A549 (cell line): Measurements from ENCODE around the gene KCNG2. TPM values are rescaled to one million over a fixed set of nuclear protein-coding genes. Genes with fewer than 3 reads are reported as not detected.

Experiments
- ATAC-seq, 2 experiments: fragments of 200-7000 bp in 1 of 2; fragments of >200 bp in 1 of 2; cut with Nextera tagmentation in 1 of 2; cut with Tn5 transposase in 1 of 2; 3 replicates each; pipeline versions ENCODE4 v1.8.0 to v1.9.1; 2018 to 2020; ENCODE audit warnings: mild to moderate bottlenecking in 1 of 2, moderate library complexity in 1 of 2
- CTCF ChIA-PET: fragments of 300-600 bp; sonication (Branson Sonifier 250); formaldehyde crosslinking; extraction: SDS; loops from one replicate; lab custom pipeline; 2021; ENCODE audit warnings: antibody characterized with exemption, inconsistent platforms; lab: Yijun Ruan, JAX
- POLR2A ChIA-PET: fragments of 350-600 bp; formaldehyde crosslinking; extraction: SDS; loops from one replicate; lab custom pipeline; 2021; ENCODE audit warnings: antibody characterized with exemption, inconsistent platforms; lab: Yijun Ruan, JAX
- DNase-seq, 2 experiments: peaks; one replicate each; pipeline versions ENCODE4 v3.0.0 to v3.0.0-alpha.2; 2011 to 2016; ENCODE audit warnings: low read depth in 1 of 2, low spot score in 1 of 2
- FAIRE-seq: peaks from 2 replicates; lab custom pipeline; 2011; peaks lifted over from hg19 to GRCh38; lab: Jason Lieb, UNC
- H3K27ac ChIP-seq, 2 experiments: fragments of >200 bp; sonication (Bioruptor Twin); formaldehyde crosslinking; 3 replicates each; pipeline ENCODE4 v1.5.1; 2016 to 2017
- H3K4me1 ChIP-seq: fragments of >200 bp; sonication (Bioruptor Twin); formaldehyde crosslinking; 3 replicates; pipeline ENCODE4 v1.6.1; 2016
- H3K4me2 ChIP-seq: fragments of >200 bp; sonication (Bioruptor Twin); formaldehyde crosslinking; 3 replicates; pipeline ENCODE4 v1.6.1; 2016
- H3K4me3 ChIP-seq: fragments of >200 bp; sonication (Bioruptor Twin); formaldehyde crosslinking; 3 replicates; pipeline ENCODE4 v1.5.1; 2016
- H3K9me3 ChIP-seq: fragments of >200 bp; sonication (Bioruptor Twin); formaldehyde crosslinking; 3 replicates; pipeline ENCODE4 v1.6.1; 2016
- ATOH8 ChIP-seq: fragments of 250-450 bp; sonication (Bioruptor Pico); IDR thresholded peaks from 2 replicates; pipeline ENCODE4 v1.5.0; 2020; ENCODE audit warnings: low read depth, mild to moderate bottlenecking, moderate library complexity
- BCL3 ChIP-seq: fragments of >200 bp; sonication (Bioruptor Twin); formaldehyde crosslinking; IDR thresholded peaks from 3 replicates; pipeline ENCODE4 v1.6.1; 2016
- CBX8 ChIP-seq: fragments of 200-600 bp; sonication (generic); IDR thresholded peaks from 2 replicates; pipeline ENCODE4 v1.6.1; 2016
- EHF ChIP-seq: fragments of 250-450 bp; sonication (Bioruptor Pico); IDR thresholded peaks from 2 replicates; pipeline ENCODE4 v1.5.0; 2020; ENCODE audit warnings: mild to moderate bottlenecking
- ESRRA ChIP-seq: fragments of 150-350 bp; IDR thresholded peaks from 2 replicates; pipeline ENCODE4 v1.6.1; 2014; ENCODE audit warnings: mild to moderate bottlenecking, low read length, borderline replicate concordance
- HDAC2 ChIP-seq: fragments of 200-600 bp; sonication (generic); IDR thresholded peaks from 2 replicates; pipeline ENCODE4 v1.6.1; 2016
- HEYL ChIP-seq: fragments of 250-450 bp; sonication (Bioruptor Pico); IDR thresholded peaks from 2 replicates; pipeline ENCODE4 v1.8.0; 2021; ENCODE audit warnings: mild to moderate bottlenecking, moderate library complexity
- HMGXB4 ChIP-seq: fragments of 250-450 bp; sonication (Bioruptor Pico); IDR thresholded peaks from 2 replicates; pipeline ENCODE4 v1.5.0; 2021; ENCODE audit warnings: mild to moderate bottlenecking, moderate library complexity, borderline replicate concordance
- JUNB ChIP-seq: fragments of >200 bp; sonication (Bioruptor Twin); formaldehyde crosslinking; IDR thresholded peaks from 2 replicates; pipeline ENCODE4 v1.6.1; 2016
- MAZ ChIP-seq: fragments of 150-350 bp; IDR thresholded peaks from 2 replicates; pipeline ENCODE4 v1.6.1; 2014; ENCODE audit warnings: antibody characterized with exemption, low read depth, low read length, borderline replicate concordance
- NPAS2 ChIP-seq: fragments of 250-450 bp; sonication (Bioruptor Pico); IDR thresholded peaks from 2 replicates; pipeline ENCODE4 v1.8.0; 2022; ENCODE audit warnings: mild to moderate bottlenecking, moderate library complexity, borderline replicate concordance
- PHF8 ChIP-seq: fragments of 200-600 bp; sonication (generic); IDR thresholded peaks from 2 replicates; pipeline ENCODE4 v1.6.1; 2016; ENCODE audit warnings: low read depth, mild to moderate bottlenecking, antibody characterized with exemption, moderate library complexity, borderline replicate concordance
- POLR2A ChIP-seq: IDR thresholded peaks from 2 replicates; pipeline ENCODE4 v1.6.1; 2012; ENCODE audit warnings: mild to moderate bottlenecking, low read length
- POLR2AphosphoS2 ChIP-seq: conservative IDR thresholded peaks from 2 replicates; pipeline ENCODE4 v1.6.1; 2012; ENCODE audit warnings: low read length, improper control_type of control experiment, inconsistent platforms
- RCOR1 ChIP-seq: fragments of 150-350 bp; IDR thresholded peaks from 2 replicates; pipeline ENCODE4 v1.6.1; 2014; ENCODE audit warnings: antibody characterized with exemption, low read length, low read depth
- REST ChIP-seq: fragments of 200-600 bp; sonication (generic); IDR thresholded peaks from 2 replicates; pipeline ENCODE4 v1.6.1; 2016; ENCODE audit warnings: antibody characterized with exemption, mild to moderate bottlenecking, moderate library complexity
- SMC3 ChIP-seq: fragments of >200 bp; sonication (Bioruptor Twin); formaldehyde crosslinking; IDR thresholded peaks from 3 replicates; pipeline ENCODE4 v1.6.1; 2018; ENCODE audit warnings: inconsistent platforms
- ZC3H11A ChIP-seq: fragments of 450-650 bp; IDR thresholded peaks from 2 replicates; pipeline ENCODE4 v1.6.1; 2014; ENCODE audit warnings: antibody characterized with exemption, mild to moderate bottlenecking
- ZSCAN20 ChIP-seq: fragments of 250-450 bp; sonication (Bioruptor Pico); IDR thresholded peaks from 2 replicates; pipeline ENCODE4 v1.8.0; 2022; ENCODE audit warnings: mild to moderate bottlenecking, moderate library complexity
- WGBS: methylation state at CpG from one replicate; pipeline ENCODE4 v1.1.6; 2017; ENCODE audit errors: missing lambda C conversion rate; 5-methylcytosine and 5-hydroxymethylcytosine counted together
- polyA plus RNA-seq, 4 experiments: library from polyadenylated mRNA; depleted of rRNA in 3 of 4; stranded (reverse); fragments of >200 nt; fragmentation: RNase III in 1 of 4; extraction: RNeasy Plus Mini Kit Qiagen cat#74134 plus additional on column Dnase treatment in 1 of 4; gene quantifications; 2 replicates in 3 of 4; 3 replicates in 1 of 4; pipeline ENCODE4 v1.2.3, GENCODE V29; 2011 to 2017

Gene KCNG2
- polyA plus RNA-seq, 2 of the 4 experiments (the other 2 are of a cell fraction), result not detected

- CTCF ChIA-PET, result no interaction called here
- POLR2A ChIA-PET, result no interaction called here
Measured at GRCh38 chr18:79890674-79891073, 92.9 kb downstream of the KCNG2 start.

GRCh38 chr18:79896738-79897137 lies 99.0 kb downstream of the KCNG2 start:
- ChIA-PET POLR2A (no interaction called here), CTCF (no interaction called here)
- H3K4me3 ChIP-seq, result no peak overlapping the region
- no peak overlapping the region for H3K27ac ChIP-seq
- no peak overlapping the region for H3K4me2 ChIP-seq
- DNase-seq (no peak), ATAC-seq (no peak), FAIRE-seq (no peak)
- peaks cover 35% of the 10 kb centered on the region for H3K9me3 ChIP-seq
- WGBS, result 68% methylated on average over 3 of the region's 3 CpGs
- no peak for TF ChIP-seq ATOH8 (CRISPR knock-in tag)
- TF ChIP-seq POLR2A, result no peak
- TF ChIP-seq PHF8, result no peak
- TF ChIP-seq ZC3H11A, result no peak
- TF ChIP-seq POLR2AphosphoS2, result no peak
- no peak for TF ChIP-seq HDAC2
- TF ChIP-seq HMGXB4, result no peak
- H3K4me1 ChIP-seq, result no peaks in the 10 kb centered on the region

More at GRCh38 chr18:79890674-79891073, 92.9 kb downstream of the KCNG2 start:
- TF ChIP-seq CBX8, result no peak
- no peak for TF ChIP-seq SMC3
- no peak for TF ChIP-seq JUNB
- TF ChIP-seq MAZ, result no peak
- no peak for TF ChIP-seq HEYL (CRISPR knock-in tag)
- TF ChIP-seq NPAS2 (CRISPR knock-in tag), result no peak
- no peak for TF ChIP-seq ESRRA
- no peak for TF ChIP-seq EHF
- no peak for TF ChIP-seq REST
- Histone ChIP-seq H3K27ac (no peak overlapping the region), H3K9me3 (peaks cover 14% of the 10 kb centered on the region; the same call in 2 of the 3 replicates), H3K4me2 (no peak overlapping the region), H3K4me1 (no peaks in the 10 kb centered on the region), H3K4me3 (no peak overlapping the region)
- no peak for ATAC-seq
- no peak for DNase-seq
- FAIRE-seq, result no peak
- 44% methylated on average over 5 of the region's 5 CpGs for WGBS

- ATAC-seq (no peak), FAIRE-seq (no peak), DNase-seq (no peak)
- 92% methylated on average over 10 of the region's 15 CpGs for WGBS
- ChIA-PET POLR2A (interaction anchor here (0.7 kb wide), 1 partner anchor 1465 kb away, joined by 6 read pairs; no protein-coding TSS in a partner anchor), CTCF (no interaction called here)
- no peak overlapping the region for H3K4me2 ChIP-seq
- no peak overlapping the region for H3K4me3 ChIP-seq
- no peaks in the 10 kb centered on the region for H3K4me1 ChIP-seq
- peaks cover 34% of the 10 kb centered on the region for H3K9me3 ChIP-seq
- no peak overlapping the region for H3K27ac ChIP-seq
- TF ChIP-seq ZSCAN20, result no peak
- TF ChIP-seq RCOR1, result no peak
- TF ChIP-seq BCL3, result no peak
- no peak for TF ChIP-seq SMC3
Measured at GRCh38 chr18:79897940-79898625, 100.3 kb downstream of the KCNG2 start.
